ENCODE data around the gene GALR2.

Gene GALR2

DNA sequence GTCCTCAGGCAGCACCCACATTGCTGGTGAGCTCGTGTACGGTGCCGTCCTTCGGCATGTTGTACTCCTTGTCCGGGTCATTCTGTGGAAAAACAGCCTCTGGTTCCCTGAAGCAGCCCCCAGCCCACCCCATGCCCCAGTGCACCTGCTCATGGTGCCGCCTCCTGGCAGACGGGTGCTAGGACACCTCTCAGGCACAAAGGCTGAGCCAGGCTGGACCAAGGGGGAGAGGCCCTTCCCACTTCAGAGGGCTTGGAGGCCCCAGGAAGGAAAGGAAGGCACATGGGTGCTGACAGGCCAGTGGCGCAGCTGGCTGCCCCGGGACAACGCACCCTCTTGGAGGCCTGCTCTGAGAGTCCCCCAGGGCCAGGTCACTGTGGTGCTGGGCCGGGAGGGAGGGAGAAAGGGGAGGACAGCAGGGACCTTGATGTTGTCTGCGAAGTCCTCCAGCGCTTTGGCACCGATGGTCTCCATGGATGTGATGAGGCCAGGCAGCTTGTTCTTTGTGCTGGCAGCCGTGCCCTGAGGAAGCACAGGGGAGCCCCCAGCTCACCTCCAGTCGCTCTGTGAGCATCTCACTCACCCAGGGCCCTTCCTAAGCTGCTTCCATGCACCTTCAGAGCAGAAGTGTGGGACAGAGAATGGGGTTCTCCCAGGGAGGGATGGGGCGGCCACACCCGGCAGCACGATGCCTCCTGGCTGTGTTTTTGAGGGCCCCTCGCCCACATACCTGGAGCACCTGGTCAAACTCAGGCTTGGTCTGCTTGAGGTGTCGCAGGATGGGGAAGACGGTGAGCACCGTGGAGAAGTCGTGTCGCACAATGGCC lies 13.7 kb downstream of the GALR2 start:
- TF ChIP-seq, protein P1, sequence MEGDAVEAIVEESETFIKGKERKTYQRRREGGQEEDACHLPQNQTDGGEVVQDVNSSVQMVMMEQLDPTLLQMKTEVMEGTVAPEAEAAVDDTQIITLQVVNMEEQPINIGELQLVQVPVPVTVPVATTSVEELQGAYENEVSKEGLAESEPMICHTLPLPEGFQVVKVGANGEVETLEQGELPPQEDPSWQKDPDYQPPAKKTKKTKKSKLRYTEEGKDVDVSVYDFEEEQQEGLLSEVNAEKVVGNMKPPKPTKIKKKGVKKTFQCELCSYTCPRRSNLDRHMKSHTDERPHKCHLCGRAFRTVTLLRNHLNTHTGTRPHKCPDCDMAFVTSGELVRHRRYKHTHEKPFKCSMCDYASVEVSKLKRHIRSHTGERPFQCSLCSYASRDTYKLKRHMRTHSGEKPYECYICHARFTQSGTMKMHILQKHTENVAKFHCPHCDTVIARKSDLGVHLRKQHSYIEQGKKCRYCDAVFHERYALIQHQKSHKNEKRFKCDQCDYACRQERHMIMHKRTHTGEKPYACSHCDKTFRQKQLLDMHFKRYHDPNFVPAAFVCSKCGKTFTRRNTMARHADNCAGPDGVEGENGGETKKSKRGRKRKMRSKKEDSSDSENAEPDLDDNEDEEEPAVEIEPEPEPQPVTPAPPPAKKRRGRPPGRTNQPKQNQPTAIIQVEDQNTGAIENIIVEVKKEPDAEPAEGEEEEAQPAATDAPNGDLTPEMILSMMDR (IDR thresholded peaks at IDR 0.05) = no peak
- H3K4me1 ChIP-seq (ENCODE audit: control insufficient read depth in 1 of 2, insufficient read depth in 1 of 2, low read depth in 1 of 2, low read length in 1 of 2) = no peaks in the 10 kb centered on the region
- peaks cover 99% of the 10 kb centered on the region for H3K36me3 ChIP-seq
- H3K27ac ChIP-seq = no peak overlapping the region
- H3K27me3 ChIP-seq = no peaks in the 10 kb centered on the region
- no peak overlapping the region for H3K4me3 ChIP-seq (ENCODE audit: low read depth in 1 of 2, low read length in 1 of 2)
- H3K9me3 ChIP-seq = no peaks in the 10 kb centered on the region

DNA sequence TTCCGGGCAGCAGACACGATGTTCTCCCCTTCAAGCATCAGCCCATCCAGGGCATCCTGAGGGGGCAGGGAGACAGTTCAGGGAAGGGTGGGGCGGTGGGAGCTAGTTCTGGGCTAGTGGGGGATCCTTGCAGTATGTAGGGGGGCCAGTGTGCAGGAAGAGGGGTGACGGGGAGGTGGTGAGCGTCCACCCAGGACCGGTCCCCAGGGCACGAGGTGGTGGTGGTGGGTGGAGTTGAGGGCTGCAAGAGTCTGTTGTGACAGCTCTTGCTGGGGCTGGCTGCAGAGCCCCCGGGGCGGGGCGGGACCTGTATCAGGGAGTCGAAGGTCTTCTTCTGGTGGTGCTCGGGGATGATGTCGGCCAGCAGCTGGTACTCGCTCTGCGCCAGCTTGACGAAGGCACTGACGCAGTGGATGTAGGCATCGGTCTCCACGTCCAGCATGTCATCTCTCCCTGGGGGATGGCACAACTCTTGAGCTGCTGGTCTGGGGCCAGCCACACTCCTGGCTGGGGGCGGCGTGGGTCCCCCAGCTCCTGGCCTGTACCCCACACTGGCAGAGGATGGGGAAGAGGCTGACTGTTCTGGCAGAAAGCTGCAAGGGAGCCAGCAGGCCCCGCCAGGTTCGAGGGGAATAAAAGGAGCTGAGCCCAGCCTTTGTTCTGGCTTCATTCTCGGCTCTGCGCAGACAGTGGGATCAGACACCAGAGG lies 14.4 kb downstream of the GALR2 start:
- H3K9me3 ChIP-seq = no peaks in the 10 kb centered on the region
- H3K4me3 ChIP-seq (ENCODE audit: low read depth in 1 of 2, low read length in 1 of 2) = no peak overlapping the region
- H3K27me3 ChIP-seq = no peaks in the 10 kb centered on the region
- H3K4me1 ChIP-seq (ENCODE audit: control insufficient read depth in 1 of 2, insufficient read depth in 1 of 2, low read depth in 1 of 2, low read length in 1 of 2) = no peaks in the 10 kb centered on the region
- peaks cover 99% of the 10 kb centered on the region for H3K36me3 ChIP-seq
- TF ChIP-seq, protein P1 (IDR thresholded peaks at IDR 0.05) = no peak
- no peak overlapping the region for H3K27ac ChIP-seq

DNA sequence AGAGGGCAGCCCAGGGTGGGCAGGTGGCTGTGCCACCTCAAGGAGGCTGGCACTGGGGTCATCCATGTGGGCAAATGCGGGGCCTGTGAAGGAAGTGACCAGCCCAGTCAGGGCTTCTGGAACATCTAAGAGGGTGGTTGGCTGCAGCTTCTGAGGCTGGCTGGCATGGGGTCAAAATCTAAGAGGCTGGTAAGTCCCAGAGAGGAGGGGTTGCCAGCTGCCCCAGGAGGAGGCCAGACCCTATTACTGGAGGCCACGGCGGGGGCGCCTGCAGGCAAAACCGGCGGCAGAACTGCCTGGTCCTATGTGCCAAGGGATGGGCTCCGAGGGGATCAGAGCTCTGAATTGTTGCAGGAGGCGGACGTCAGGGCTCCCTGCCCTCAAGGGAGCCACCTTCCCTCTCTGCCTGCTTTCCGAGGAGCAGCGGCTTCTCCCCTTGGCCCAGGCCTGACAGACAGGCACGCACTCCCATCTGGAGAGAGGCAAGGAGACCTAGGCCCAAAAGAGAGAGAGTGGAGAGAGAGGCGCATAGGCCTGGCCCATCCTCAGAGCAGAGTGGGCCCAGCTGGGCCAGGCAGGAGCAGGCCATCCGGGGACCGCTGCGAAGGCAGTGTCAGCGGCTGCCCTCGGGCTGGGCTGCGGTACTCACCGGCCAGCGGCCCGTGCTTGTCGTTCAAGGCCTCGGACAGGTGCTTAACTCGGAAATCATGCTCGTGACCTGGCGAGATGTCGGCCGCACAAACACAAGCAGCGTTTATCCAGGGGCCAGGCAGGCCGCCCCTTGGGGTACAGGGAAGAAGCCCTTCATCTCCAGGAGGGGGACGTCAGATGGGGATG lies 15.3 kb downstream of the GALR2 start:
- Histone ChIP-seq H3K4me3 (ENCODE audit: low read depth in 1 of 2, low read length in 1 of 2) (no peak overlapping the region), H3K36me3 (peaks cover 99% of the 10 kb centered on the region)
- TF ChIP-seq, protein P1 (IDR thresholded peaks at IDR 0.05) = no peak

GRCh38 chr17:76090517-76091129 lies 16.0 kb downstream of the GALR2 start:
- no peaks in the 10 kb centered on the region for H3K27me3 ChIP-seq
- peaks cover 94% of the 10 kb centered on the region for H3K36me3 ChIP-seq
- TF ChIP-seq, protein P1 (IDR thresholded peaks at IDR 0.05) = no peak
- H3K27ac ChIP-seq = no peak overlapping the region
- H3K4me1 ChIP-seq (ENCODE audit: control insufficient read depth in 1 of 2, insufficient read depth in 1 of 2, low read depth in 1 of 2, low read length in 1 of 2) = no peaks in the 10 kb centered on the region
- H3K9me3 ChIP-seq = no peaks in the 10 kb centered on the region
- H3K4me3 ChIP-seq (ENCODE audit: low read depth in 1 of 2, low read length in 1 of 2) = no peak overlapping the region

More for the DNA sequence above, 15.3 kb downstream of the GALR2 start:
- Histone ChIP-seq H3K4me1 (ENCODE audit: control insufficient read depth in 1 of 2, insufficient read depth in 1 of 2, low read depth in 1 of 2, low read length in 1 of 2) (no peaks in the 10 kb centered on the region), H3K9me3 (no peaks in the 10 kb centered on the region), H3K27me3 (no peaks in the 10 kb centered on the region), H3K27ac (no peak overlapping the region)

Measured in neutrophil (primary cell).